Sciatic nerve (tissue), 2 donors: Measurements from ENCODE around the gene NOP10. TPM values are rescaled to one million over a fixed set of nuclear protein-coding genes. Genes with fewer than 3 reads are reported as not detected.

ENCODE experiments used
- ATAC-seq: fragments of 200-7000 bp; cut with Tn5 transposase; one replicate; pipeline ENCODE4 v1.9.1; 2020; ENCODE audit warnings: mild to moderate bottlenecking, moderate library complexity
- DNase-seq: peaks from one replicate; pipeline ENCODE4 v3.0.0-alpha.2; 2020; ENCODE audit warnings: low spot score
- intact Hi-C: fragments of 100-400 bp; cut with DNase I; formaldehyde crosslinking; loops from one replicate; pipeline ENCODE4 v1.14.2; 2022
- microRNA-seq: library from miRNA; unstranded; fragments of <30 nt; microRNA quantifications from one replicate; pipeline ENCODE4 v1.2.0, GENCODE V29; 2020
- total RNA-seq: library from RNA; stranded (reverse); fragmentation: NEBNext Ultra II Directional; extraction: Animal tissue kit (Norgen Biotek cat#: 25700); gene quantifications from one replicate; pipeline ENCODE4 v1.2.1, GENCODE V29; 2021
- donor health status: DM: no; HTN: no; CAD: no.
- donor health status: DM: no; HTN: no; CAD: no.

Gene NOP10
- total RNA-seq, 1 donor from 2014 or later, result 90.2 TPM

- DNase-seq (no peak), ATAC-seq (no peak)
- intact Hi-C loops, result no loop called here
These were observed 50.3 kb downstream of the NOP10 start for GRCh38 chr15:34292621-34293020.

Small RNA genes lying within 50 kb of the gene (microRNA-seq; reads per million reads assigned to microRNA genes)
- gene MIR1233-1, result not detected

Other genes with a start within 250 kb of the NOP10 start
- gene EMC7, start 241.3 kb downstream of the NOP10 start, total RNA-seq, result 62.9 TPM
- 1.9 TPM for gene PGBD4, start 241.1 kb downstream of the NOP10 start, total RNA-seq
- gene KATNBL1, start 133.0 kb downstream of the NOP10 start, total RNA-seq, result 80.7 TPM
- 73.9 TPM for gene EMC4, start 118.1 kb downstream of the NOP10 start, total RNA-seq
- 28.8 TPM for gene SLC12A6, start 5.4 kb downstream of the NOP10 start, total RNA-seq
- not detected for gene NUTM1, start 179 bp upstream of the NOP10 start, total RNA-seq
- 69.0 TPM for gene LPCAT4, start 24.1 kb upstream of the NOP10 start, total RNA-seq
- 124 TPM for gene GOLGA8A, start 94.7 kb upstream of the NOP10 start, total RNA-seq
- 112 TPM for gene GOLGA8B, start 240.5 kb upstream of the NOP10 start, total RNA-seq